ENCODE results near the gene DUOXA1.
"Not testable (repeated sequence)": the region's sequence is repeated elsewhere in the genome, so short reads cannot be mapped to it uniquely, and the experiment has no call there.

DUOXA1 gene

DNA sequence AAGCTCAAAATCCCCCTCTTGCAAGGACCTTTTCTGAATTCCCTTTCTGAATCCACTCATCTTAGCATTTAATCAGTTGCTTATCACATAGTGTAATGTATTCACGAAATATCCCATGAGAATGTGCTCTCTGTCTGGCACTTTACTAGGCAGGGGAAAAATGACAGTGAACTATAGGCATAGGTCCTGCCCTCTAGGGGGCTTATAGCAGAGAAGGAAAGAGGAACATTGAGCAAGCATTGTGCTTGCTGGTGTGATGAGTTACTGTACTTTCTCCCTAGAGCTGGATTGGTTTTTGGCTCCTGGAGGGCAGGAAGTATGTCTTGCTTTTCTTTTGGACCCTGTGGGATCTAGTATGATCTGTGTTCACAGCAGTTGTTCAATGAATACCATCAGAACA lies 42.2 kb downstream of the DUOXA1 start:
- no peak for DNase-seq

DNA sequence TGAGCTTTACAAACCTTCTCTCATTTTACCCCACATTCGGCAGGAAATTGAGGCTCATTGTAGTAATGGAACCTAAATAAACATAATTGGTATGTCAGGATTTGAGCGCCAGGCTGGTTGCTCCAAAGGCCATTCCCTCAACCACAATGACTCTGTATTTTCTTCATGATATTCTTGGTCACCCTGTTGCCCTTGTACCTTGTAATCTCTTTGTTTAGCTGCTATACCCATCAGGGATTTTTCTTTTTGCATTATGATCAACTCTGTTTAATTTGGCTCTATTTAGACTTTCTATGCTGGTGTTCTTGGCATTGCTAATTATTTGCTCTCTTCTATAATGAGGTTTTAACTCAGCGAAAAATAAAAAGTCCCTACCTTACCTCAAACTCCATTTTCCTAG lies 45.5 kb downstream of the DUOXA1 start:
- DNase-seq: no peak

DNA sequence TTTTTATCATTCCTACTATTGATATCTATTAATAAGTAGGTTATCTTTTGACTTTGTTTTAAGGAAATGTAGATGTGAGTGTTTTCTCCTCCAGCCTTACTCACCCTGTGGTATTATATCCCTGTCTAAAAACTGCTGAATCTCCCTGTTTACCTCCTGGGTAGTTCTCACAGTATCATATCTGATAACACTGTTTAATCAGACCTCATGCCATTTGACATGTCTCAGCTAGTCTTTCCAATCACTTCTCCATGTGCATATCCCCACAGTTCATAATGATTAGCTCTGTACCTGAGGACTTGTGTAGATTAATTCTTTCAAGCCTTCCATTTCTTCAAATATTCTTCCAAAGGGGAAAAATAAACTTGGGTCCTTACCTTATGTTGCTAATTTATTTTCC lies 46.5 kb downstream of the DUOXA1 start:
- DNase-seq: no peak

GRCh38 chr15:45082412-45082811 lies 47.3 kb downstream of the DUOXA1 start:
- DNase-seq: not testable (repeated sequence)

- not testable (repeated sequence) for DNase-seq
These were observed 49.1 kb downstream of the DUOXA1 start for GRCh38 chr15:45080593-45080992.

DNA sequence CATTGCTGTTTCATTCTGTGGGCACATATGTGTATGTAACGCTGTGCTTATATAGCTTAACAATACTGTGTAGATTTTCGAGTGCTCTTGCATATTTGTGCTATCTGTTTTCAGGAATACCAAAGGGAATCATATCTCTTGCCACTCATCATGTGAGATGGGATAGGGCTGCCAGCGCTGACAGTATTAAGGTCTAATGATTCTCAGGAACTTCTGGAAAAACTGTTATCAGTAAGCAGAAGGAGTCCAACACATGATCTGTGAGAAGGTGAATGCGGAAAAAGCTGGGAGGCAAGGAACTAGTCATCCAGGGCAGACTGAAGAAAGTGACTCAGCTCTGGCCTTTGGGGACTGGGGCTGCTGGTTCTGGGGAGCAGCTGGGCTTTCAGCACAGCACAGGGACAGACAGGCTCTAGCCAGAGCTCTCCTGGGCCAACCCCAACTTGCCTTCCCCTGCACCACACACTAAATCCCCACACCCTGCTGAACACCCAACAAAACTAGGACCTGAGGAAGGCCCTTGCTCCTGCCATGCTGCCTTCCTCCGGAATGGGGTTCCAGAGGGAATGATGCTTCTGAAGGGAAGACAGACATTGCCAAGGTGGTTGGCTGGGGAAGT lies 49.9 kb downstream of the DUOXA1 start:
- not testable (repeated sequence) for DNase-seq

- DNase-seq: not testable (repeated sequence)
These were observed 50.5 kb downstream of the DUOXA1 start for GRCh38 chr15:45079201-45079600.

GRCh38 chr15:45077391-45077790 lies 52.3 kb downstream of the DUOXA1 start:
- not testable (repeated sequence) for DNase-seq

DNA sequence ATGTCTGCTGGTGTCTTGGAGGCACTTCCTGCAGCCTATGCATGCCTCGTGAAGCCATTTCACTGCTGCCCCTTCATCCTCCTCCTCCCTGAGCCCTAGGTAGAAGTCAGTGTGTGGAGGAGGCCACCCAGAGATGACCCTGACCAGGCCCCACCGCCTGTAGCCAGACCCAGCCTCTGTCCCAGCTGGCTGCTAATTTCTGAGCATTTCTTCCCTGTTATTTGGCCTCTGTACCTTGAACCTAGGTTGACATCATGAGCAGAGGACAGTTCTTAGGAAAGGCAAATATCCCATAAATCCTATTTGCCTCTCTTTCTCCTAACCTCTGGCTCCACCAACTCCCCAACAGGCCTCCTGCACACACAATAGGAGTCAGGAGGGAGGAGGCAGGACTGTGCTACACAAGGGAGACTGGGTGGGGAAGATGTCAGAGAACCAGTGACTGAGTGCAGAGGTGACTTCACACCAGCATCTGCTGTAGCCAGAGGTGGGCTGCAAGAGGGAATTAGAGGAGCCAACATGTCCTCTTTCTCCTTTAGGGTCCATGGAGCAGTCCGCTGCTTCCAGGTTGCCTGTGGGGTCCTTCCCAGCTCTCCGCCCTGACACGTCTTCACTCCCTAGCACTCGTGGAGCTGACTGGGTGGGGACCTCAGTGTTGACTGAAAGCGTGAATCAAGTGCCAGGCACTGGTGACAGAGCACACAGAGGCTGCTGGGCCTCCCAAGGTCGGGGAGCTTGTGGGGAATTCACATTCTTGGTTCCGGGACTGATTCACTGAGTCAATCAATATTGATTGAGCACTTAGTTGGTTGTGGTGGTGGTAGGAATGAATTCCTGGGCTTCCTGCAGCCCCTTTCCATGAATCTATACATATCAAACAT lies 54.0 kb downstream of the DUOXA1 start:
- not testable (repeated sequence) for DNase-seq

- DNase-seq: not testable (repeated sequence)
These were observed 56.1 kb downstream of the DUOXA1 start for GRCh38 chr15:45073602-45074001.

DNA sequence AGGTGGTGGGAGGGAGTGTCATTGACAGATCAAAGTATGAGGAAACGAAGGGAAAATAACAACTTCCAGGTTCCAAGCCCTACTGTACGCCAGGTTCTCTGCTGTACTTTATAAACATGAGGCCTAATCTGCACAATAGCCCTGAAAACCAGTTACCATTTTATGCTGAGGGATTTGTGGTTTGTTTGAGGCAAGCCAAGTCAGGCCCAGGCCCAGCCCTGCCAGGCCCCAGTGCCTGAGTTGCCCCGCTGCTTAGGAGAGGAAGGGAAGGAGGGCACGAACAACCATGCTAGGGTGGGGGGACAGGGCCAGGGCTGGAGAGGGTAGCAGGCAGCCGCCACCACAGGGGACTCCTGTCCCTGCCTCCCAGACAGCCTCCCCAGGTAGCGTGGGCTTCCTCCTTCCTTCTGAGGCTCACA lies 59.7 kb downstream of the DUOXA1 start:
- DNase-seq: not testable (repeated sequence)

Measured in cortex of kidney (tissue), 1 donor.